Astrocyte (in vitro differentiated cells and primary cell): Measurements from ENCODE around the gene ATF6B. TPM values are rescaled to one million over a fixed set of nuclear protein-coding genes. Genes with fewer than 3 reads are reported as not detected.

Source experiments
- DNase-seq: peaks from one replicate; pipeline ENCODE4 v3.0.0-alpha.2; 2010; ENCODE audit warnings: low read depth
- FAIRE-seq: peaks from 2 replicates; lab custom pipeline; 2011; peaks lifted over from hg19 to GRCh38; lab: Jason Lieb, UNC
- H2AFZ ChIP-seq: 2 replicates; pipeline ENCODE4 v1.6.0; 2012; ENCODE audit warnings: low read depth, low read length, inconsistent platforms
- H3K27ac ChIP-seq: 2 replicates; pipeline ENCODE4 v1.5.1; 2011; ENCODE audit warnings: low read depth, low read length, inconsistent platforms
- H3K27me3 ChIP-seq: 2 replicates; pipeline ENCODE4 v1.6.0; 2011; ENCODE audit warnings: low read length, inconsistent platforms; ENCODE audit not compliant: insufficient read depth
- H3K36me3 ChIP-seq: 2 replicates; pipeline ENCODE4 v1.5.1; 2011; ENCODE audit warnings: low read length, inconsistent platforms; ENCODE audit not compliant: insufficient read depth
- H3K4me1 ChIP-seq: 2 replicates; pipeline ENCODE4 v1.5.1; 2011; ENCODE audit warnings: low read length, inconsistent platforms; ENCODE audit not compliant: insufficient read depth
- H3K4me2 ChIP-seq: 2 replicates; pipeline ENCODE4 v1.6.0; 2012; ENCODE audit warnings: low read length, inconsistent platforms
- H3K4me3 ChIP-seq: 2 replicates; pipeline ENCODE4 v1.5.1; 2011; ENCODE audit warnings: low read depth, mild to moderate bottlenecking, low read length, inconsistent platforms; ENCODE audit not compliant: insufficient read depth
- H3K79me2 ChIP-seq: 2 replicates; pipeline ENCODE4 v1.6.0; 2012; ENCODE audit warnings: mild to moderate bottlenecking, low read length, inconsistent platforms; ENCODE audit not compliant: insufficient read depth
- H3K9ac ChIP-seq: 2 replicates; pipeline ENCODE4 v1.6.0; 2012; ENCODE audit warnings: mild to moderate bottlenecking, low read length, inconsistent platforms
- H3K9me3 ChIP-seq: 2 replicates; pipeline ENCODE4 v1.5.1; 2012; ENCODE audit warnings: low read depth, mild to moderate bottlenecking, low read length, inconsistent platforms; ENCODE audit not compliant: insufficient read depth
- H4K20me1 ChIP-seq: 2 replicates; pipeline ENCODE4 v1.6.0; 2012; ENCODE audit warnings: low read length, inconsistent platforms; ENCODE audit not compliant: insufficient read depth
- H3K27ac Mint-ChIP-seq: one replicate; pipeline ENCODE4 v1.8.0; 2021; ENCODE audit warnings: mild to moderate bottlenecking, mixed read lengths; ENCODE audit not compliant: unreplicated experiment
- H3K27me3 Mint-ChIP-seq: one replicate; pipeline ENCODE4 v1.8.0; 2021; ENCODE audit warnings: low read depth, mixed read lengths; ENCODE audit not compliant: unreplicated experiment
- H3K36me3 Mint-ChIP-seq: one replicate; pipeline ENCODE4 v1.8.0; 2021; ENCODE audit warnings: low read depth, mixed read lengths; ENCODE audit not compliant: unreplicated experiment
- H3K4me1 Mint-ChIP-seq: one replicate; pipeline ENCODE4 v1.8.0; 2021; ENCODE audit warnings: low read depth, mixed read lengths; ENCODE audit not compliant: unreplicated experiment
- H3K4me3 Mint-ChIP-seq: one replicate; pipeline ENCODE4 v1.8.0; 2021; ENCODE audit warnings: mild to moderate bottlenecking, moderate library complexity, mixed read lengths; ENCODE audit not compliant: unreplicated experiment
- H3K9me3 Mint-ChIP-seq: one replicate; pipeline ENCODE4 v1.8.0; 2021; ENCODE audit warnings: mild to moderate bottlenecking, mixed read lengths; ENCODE audit not compliant: unreplicated experiment
- EZH2 ChIP-seq: IDR thresholded peaks from 2 replicates; pipeline ENCODE4 v1.6.1; 2012; ENCODE audit warnings: mild to moderate bottlenecking, low read length, inconsistent platforms; ENCODE audit not compliant: insufficient read depth
- total RNA-seq: library from RNA; stranded (reverse); gene quantifications from 2 replicates; pipeline ENCODE4 v1.2.1, GENCODE V29; 2021
- TF ChIP-seq, protein P1 (sequence below): IDR thresholded peaks from 2 replicates; pipeline ENCODE4 v1.5.1; 2011; ENCODE audit warnings: low read depth, mild to moderate bottlenecking, inconsistent platforms, low read length, moderate library complexity; ENCODE audit not compliant: insufficient read depth

The ATF6B gene
- total RNA-seq, 1 donor from 2014 or later, result 68.7 TPM

DNA sequence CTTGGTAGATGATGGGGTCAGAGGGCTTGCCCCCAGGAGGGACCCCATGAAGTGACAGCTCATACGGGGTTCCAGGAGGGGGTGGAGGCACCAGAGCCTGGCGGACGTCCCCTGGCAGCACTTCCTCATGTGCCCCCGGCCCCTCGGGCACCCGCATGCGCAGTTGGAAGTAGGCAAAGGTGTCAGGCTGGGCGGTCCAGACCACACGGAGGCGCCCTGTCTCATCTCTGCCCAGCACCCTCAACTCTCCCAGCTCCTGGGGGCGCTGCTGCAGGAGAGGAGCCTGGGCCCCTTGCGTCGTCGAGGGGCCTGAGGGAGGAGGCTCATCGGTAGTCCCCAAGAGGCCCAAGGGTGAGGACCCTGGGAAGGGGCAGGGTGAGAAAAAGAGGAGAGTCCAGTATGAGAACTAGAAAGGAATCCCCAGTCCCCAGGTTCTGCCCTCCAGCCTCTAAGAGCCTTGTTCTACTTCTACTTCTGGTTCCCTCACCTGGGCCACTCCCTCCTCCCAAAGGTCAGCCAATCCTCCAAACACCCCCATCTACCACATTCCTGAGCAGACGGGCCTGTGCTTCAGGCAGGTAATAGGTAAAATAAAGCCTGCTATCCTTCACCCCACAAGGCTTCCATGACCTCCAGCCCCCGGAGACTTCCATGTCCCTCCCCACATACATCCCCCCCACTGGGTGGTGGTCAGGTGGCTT, 42.1 kb downstream of the ATF6B start:
- FAIRE-seq (no peak), DNase-seq (no peak)
- H3K4me3 Mint-ChIP-seq, result no peak overlapping the region
- no peak overlapping the region for H3K4me3 ChIP-seq
- no peaks in the 10 kb centered on the region for H3K9me3 ChIP-seq
- peaks cover 38% of the 10 kb centered on the region for H3K4me1 ChIP-seq
- peaks cover 11% of the 10 kb centered on the region for H3K4me1 Mint-ChIP-seq
- no peak overlapping the region for H3K27ac Mint-ChIP-seq
- H3K36me3 ChIP-seq, result no peaks in the 10 kb centered on the region
- TF ChIP-seq EZH2, result no peak
- TF ChIP-seq, protein P1, sequence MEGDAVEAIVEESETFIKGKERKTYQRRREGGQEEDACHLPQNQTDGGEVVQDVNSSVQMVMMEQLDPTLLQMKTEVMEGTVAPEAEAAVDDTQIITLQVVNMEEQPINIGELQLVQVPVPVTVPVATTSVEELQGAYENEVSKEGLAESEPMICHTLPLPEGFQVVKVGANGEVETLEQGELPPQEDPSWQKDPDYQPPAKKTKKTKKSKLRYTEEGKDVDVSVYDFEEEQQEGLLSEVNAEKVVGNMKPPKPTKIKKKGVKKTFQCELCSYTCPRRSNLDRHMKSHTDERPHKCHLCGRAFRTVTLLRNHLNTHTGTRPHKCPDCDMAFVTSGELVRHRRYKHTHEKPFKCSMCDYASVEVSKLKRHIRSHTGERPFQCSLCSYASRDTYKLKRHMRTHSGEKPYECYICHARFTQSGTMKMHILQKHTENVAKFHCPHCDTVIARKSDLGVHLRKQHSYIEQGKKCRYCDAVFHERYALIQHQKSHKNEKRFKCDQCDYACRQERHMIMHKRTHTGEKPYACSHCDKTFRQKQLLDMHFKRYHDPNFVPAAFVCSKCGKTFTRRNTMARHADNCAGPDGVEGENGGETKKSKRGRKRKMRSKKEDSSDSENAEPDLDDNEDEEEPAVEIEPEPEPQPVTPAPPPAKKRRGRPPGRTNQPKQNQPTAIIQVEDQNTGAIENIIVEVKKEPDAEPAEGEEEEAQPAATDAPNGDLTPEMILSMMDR, result no peak
- peaks cover 82% of the 10 kb centered on the region for H3K27me3 Mint-ChIP-seq
- peak overlapping the region; percentile 10 for H3K4me2 ChIP-seq
- peaks cover 5% of the 10 kb centered on the region for H3K9me3 Mint-ChIP-seq
- H3K79me2 ChIP-seq, result no peaks in the 10 kb centered on the region
- H3K27ac ChIP-seq, result no peak overlapping the region
- H2AFZ ChIP-seq, result no peak overlapping the region
- peaks cover 2% of the 10 kb centered on the region for H3K36me3 Mint-ChIP-seq
- peaks cover 43% of the 10 kb centered on the region for H4K20me1 ChIP-seq
- peaks cover 64% of the 10 kb centered on the region for H3K27me3 ChIP-seq
- no peak overlapping the region for H3K9ac ChIP-seq

DNA sequence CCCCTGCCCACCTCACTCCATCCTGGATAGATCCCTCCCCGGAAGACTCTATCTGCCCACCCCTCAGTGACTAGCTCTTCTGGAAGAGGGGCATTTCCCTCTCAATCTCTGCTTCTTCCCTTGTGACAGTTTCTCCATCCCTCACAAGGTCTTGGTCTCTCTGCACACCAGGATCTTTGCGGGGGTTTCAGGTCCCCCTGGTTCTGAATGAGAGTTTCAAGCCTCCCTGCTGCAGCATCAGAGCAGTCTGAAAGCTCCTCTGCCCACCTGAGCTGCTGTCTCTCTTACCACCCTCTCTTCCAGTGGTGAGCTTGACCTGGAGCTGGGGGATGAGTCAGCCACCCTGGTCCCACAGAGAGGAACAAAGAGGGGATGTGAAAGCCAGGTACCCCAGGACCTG, 43.3 kb downstream of the ATF6B start:
- Histone ChIP-seq H3K27me3 (peaks cover 58% of the 10 kb centered on the region), H3K9me3 (no peaks in the 10 kb centered on the region), H3K36me3 (no peaks in the 10 kb centered on the region), H3K27ac (no peak overlapping the region), H2AFZ (no peak overlapping the region), H3K4me2 (no peak overlapping the region), H3K4me3 (no peak overlapping the region), H3K9ac (no peak overlapping the region), H4K20me1 (peaks cover 40% of the 10 kb centered on the region), H3K4me1 (peaks cover 42% of the 10 kb centered on the region), H3K79me2 (no peaks in the 10 kb centered on the region)
- H3K36me3 Mint-ChIP-seq, result no peaks in the 10 kb centered on the region
- H3K4me1 Mint-ChIP-seq, result peaks cover 18% of the 10 kb centered on the region
- no peak overlapping the region for H3K27ac Mint-ChIP-seq
- H3K9me3 Mint-ChIP-seq, result peaks cover 5% of the 10 kb centered on the region
- FAIRE-seq (no peak), DNase-seq (no peak)
- no peak overlapping the region for H3K4me3 Mint-ChIP-seq
- H3K27me3 Mint-ChIP-seq, result peaks cover 80% of the 10 kb centered on the region
- TF ChIP-seq, protein P1, result no peak
- no peak for TF ChIP-seq EZH2
